Measurements from ENCODE around the gene STXBP1.

STXBP1 gene

GRCh38 chr9:127739614-127740330, 127.7 kb downstream of the STXBP1 start:
- H3K36me3 ChIP-seq (ENCODE audit: control insufficient read depth, low read depth, low read length), result no peaks in the 10 kb centered on the region
- no peaks in the 10 kb centered on the region for H3K9me3 ChIP-seq (ENCODE audit: control insufficient read depth, low read depth, low read length)
- H3K4me3 ChIP-seq (ENCODE audit: low read length), result no peak overlapping the region
- H3K27ac ChIP-seq (ENCODE audit: low read length), result no peak overlapping the region
- H3K9ac ChIP-seq (ENCODE audit: low read length), result no peak overlapping the region
- H3K4me1 ChIP-seq (ENCODE audit: control insufficient read depth, low read depth, low read length), result peaks cover 3% of the 10 kb centered on the region
- no peaks in the 10 kb centered on the region for H3K27me3 ChIP-seq (ENCODE audit: control insufficient read depth, insufficient read depth, low read length)

GRCh38 chr9:127741831-127742434, 129.9 kb downstream of the STXBP1 start:
- H3K4me1 ChIP-seq (ENCODE audit: control insufficient read depth, low read depth, low read length), result no peaks in the 10 kb centered on the region
- H3K9me3 ChIP-seq (ENCODE audit: control insufficient read depth, low read depth, low read length), result no peaks in the 10 kb centered on the region
- no peaks in the 10 kb centered on the region for H3K27me3 ChIP-seq (ENCODE audit: control insufficient read depth, insufficient read depth, low read length)
- no peaks in the 10 kb centered on the region for H3K36me3 ChIP-seq (ENCODE audit: control insufficient read depth, low read depth, low read length)
- no peak overlapping the region for H3K27ac ChIP-seq (ENCODE audit: low read length)
- peak overlapping the region; percentile 65 for H3K4me3 ChIP-seq (ENCODE audit: low read length)
- peak overlapping the region; percentile 45 for H3K9ac ChIP-seq (ENCODE audit: low read length)

Data from iPS-18a (cell line).